IMR-90 (cell line): ENCODE measurements around the gene OVOL3. TPM values are rescaled to one million over a fixed set of nuclear protein-coding genes. Genes with fewer than 3 reads are reported as not detected.

Experiments used
- ATAC-seq: fragments of 200-7000 bp; cut with Tn5 transposase; 2 replicates; pipeline ENCODE4 v1.9.1; 2020; ENCODE audit warnings: low read depth, mild to moderate bottlenecking, moderate library complexity
- BruUV-seq: library from RNA; stranded (reverse); fragments of 400-500 nt; replicated peaks from 2 replicates; lab custom pipeline; 2021; lab: Mats Ljungman, UMichigan
- CTCF ChIA-PET: fragments of 300-600 bp; formaldehyde crosslinking; extraction: SDS; loops from one replicate; lab custom pipeline; 2021; ENCODE audit warnings: antibody characterized with exemption; lab: Yijun Ruan, JAX
- POLR2A ChIA-PET: fragments of 300-600 bp; sonication (Branson Sonifier 250); formaldehyde crosslinking; loops from one replicate; lab custom pipeline; 2022; ENCODE audit warnings: antibody characterized with exemption; ENCODE audit not compliant: unreplicated experiment; lab: Charles Lee
- DNase-seq: peaks from one replicate; pipeline ENCODE4 v3.0.0; 2013
- H2AFZ ChIP-seq: replicated peaks from 2 replicates; pipeline ENCODE3; 2013; ENCODE audit warnings: low read length, mild to moderate bottlenecking; ENCODE audit not compliant: poor library complexity
- H2AK5ac ChIP-seq: 2 replicates; pipeline ENCODE4 v1.6.1; 2013; ENCODE audit warnings: low read depth, low read length, inconsistent platforms
- H2AK9ac ChIP-seq: replicated peaks from 2 replicates; pipeline ENCODE3; 2013; ENCODE audit warnings: mild to moderate bottlenecking, low read depth, low read length, moderate library complexity; ENCODE audit not compliant: poor library complexity
- H2BK120ac ChIP-seq: 2 replicates; pipeline ENCODE4 v1.6.1; 2013; ENCODE audit warnings: low read depth, low read length, inconsistent platforms
- H2BK15ac ChIP-seq: 3 replicates; pipeline ENCODE4 v1.6.1; 2013; ENCODE audit warnings: low read depth, low read length, inconsistent platforms
- H2BK20ac ChIP-seq: 2 replicates; pipeline ENCODE4 v1.6.1; 2013; ENCODE audit warnings: low read depth, mild to moderate bottlenecking, inconsistent platforms, low read length, moderate library complexity
- H2BK5ac ChIP-seq: 2 replicates; pipeline ENCODE4 v1.6.1; 2013; ENCODE audit warnings: mild to moderate bottlenecking, low read depth, low read length, inconsistent platforms; ENCODE audit not compliant: poor library complexity, severe bottlenecking
- H3K14ac ChIP-seq: replicated peaks from 2 replicates; pipeline ENCODE4 v1.6.1; 2013; ENCODE audit warnings: low read depth, low read length, inconsistent platforms
- H3K18ac ChIP-seq: 2 replicates; pipeline ENCODE4 v1.6.1; 2013; ENCODE audit warnings: low read depth, low read length, control low read depth
- H3K23ac ChIP-seq: 2 replicates; pipeline ENCODE4 v1.6.1; 2013; ENCODE audit warnings: low read depth, low read length, inconsistent platforms
- H3K27ac ChIP-seq: 2 replicates; pipeline ENCODE4 v1.5.1; 2013; ENCODE audit warnings: mild to moderate bottlenecking, control low read depth, low read length; ENCODE audit not compliant: insufficient read depth
- H3K27me3 ChIP-seq: 2 replicates; pipeline ENCODE4 v1.6.1; 2013; ENCODE audit warnings: low read length; ENCODE audit not compliant: control insufficient read depth, insufficient read depth
- H3K36me3 ChIP-seq: 2 replicates; pipeline ENCODE4 v1.6.1; 2013; ENCODE audit warnings: low read length, mixed read lengths; ENCODE audit not compliant: control insufficient read depth, insufficient read depth
- H3K4ac ChIP-seq: 2 replicates; pipeline ENCODE4 v1.6.1; 2013; ENCODE audit warnings: low read depth, low read length, inconsistent platforms
- H3K4me1 ChIP-seq: 2 replicates; pipeline ENCODE4 v1.6.1; 2013; ENCODE audit warnings: low read length, mixed read lengths; ENCODE audit not compliant: control insufficient read depth, insufficient read depth
- H3K4me2 ChIP-seq: 2 replicates; pipeline ENCODE4 v1.6.1; 2013; ENCODE audit warnings: low read depth, mild to moderate bottlenecking, control low read depth, low read length, moderate library complexity
- H3K4me3 ChIP-seq: 2 replicates; pipeline ENCODE4 v1.5.1; 2013; ENCODE audit warnings: low read depth, mild to moderate bottlenecking, control low read depth, low read length, moderate library complexity; ENCODE audit not compliant: insufficient read depth
- H3K56ac ChIP-seq: 2 replicates; pipeline ENCODE4 v1.6.1; 2013; ENCODE audit warnings: low read length, inconsistent platforms; ENCODE audit not compliant: insufficient read depth; ENCODE audit errors: extremely low read depth
- H3K79me1 ChIP-seq, 2 experiments: 2 replicates each; pipeline ENCODE4 v1.6.1; 2013; ENCODE audit warnings: low read length in 2 of 2, inconsistent platforms in 1 of 2, low read depth in 1 of 2
- H3K9ac ChIP-seq: 2 replicates; pipeline ENCODE4 v1.6.1; 2013; ENCODE audit warnings: low read depth, low read length, control low read depth
- H3K9me1 ChIP-seq: 2 replicates; pipeline ENCODE4 v1.6.1; 2013; ENCODE audit warnings: low read length, inconsistent platforms; ENCODE audit not compliant: insufficient read depth
- H3K9me3 ChIP-seq: 2 replicates; pipeline ENCODE4 v1.6.1; 2013; ENCODE audit warnings: low read length; ENCODE audit not compliant: control insufficient read depth, insufficient read depth
- H4K20me1 ChIP-seq: 2 replicates; pipeline ENCODE4 v1.6.1; 2013; ENCODE audit warnings: low read length, inconsistent platforms; ENCODE audit not compliant: insufficient read depth
- H4K5ac ChIP-seq: 2 replicates; pipeline ENCODE4 v1.6.1; 2013; ENCODE audit warnings: mild to moderate bottlenecking, low read depth, low read length, control low read depth
- H4K8ac ChIP-seq, 2 experiments: 2 replicates each; pipeline ENCODE4 v1.6.1; 2013; ENCODE audit warnings: low read depth in 2 of 2, low read length in 2 of 2, control low read depth in 1 of 2, inconsistent platforms in 1 of 2
- H4K91ac ChIP-seq: 2 replicates; pipeline ENCODE4 v1.6.1; 2013; ENCODE audit warnings: low read depth, low read length, inconsistent platforms; ENCODE audit not compliant: insufficient read depth
- BHLHE40 ChIP-seq: fragments of 150-350 bp; IDR thresholded peaks from 2 replicates; pipeline ENCODE4 v1.6.1; 2016; ENCODE audit warnings: mild to moderate bottlenecking, low read depth, low read length
- CEBPB ChIP-seq: IDR thresholded peaks from 2 replicates; pipeline ENCODE4 v1.6.1; 2012; ENCODE audit warnings: low read depth, low read length, improper control_type of control experiment
- CHD1 ChIP-seq: IDR thresholded peaks from 2 replicates; pipeline ENCODE4 v1.6.1; 2012; ENCODE audit warnings: low read depth, low read length, improper control_type of control experiment
- FOS ChIP-seq: fragments of 150-350 bp; IDR thresholded peaks from 2 replicates; pipeline ENCODE4 v1.6.1; 2016; ENCODE audit warnings: low read depth, low read length
- MAFK ChIP-seq: IDR thresholded peaks from 2 replicates; pipeline ENCODE4 v1.6.1; 2012; ENCODE audit warnings: low read depth, low read length, improper control_type of control experiment
- MAZ ChIP-seq: IDR thresholded peaks from 2 replicates; pipeline ENCODE4 v1.6.1; 2012; ENCODE audit warnings: low read depth, mild to moderate bottlenecking, low read length, improper control_type of control experiment, moderate library complexity, borderline replicate concordance
- MXI1 ChIP-seq: IDR thresholded peaks from 2 replicates; pipeline ENCODE4 v1.6.1; 2012; ENCODE audit warnings: low read depth, mild to moderate bottlenecking, low read length, moderate library complexity, borderline replicate concordance
- NFE2L2 ChIP-seq: fragments of 150-350 bp; IDR thresholded peaks from 2 replicates; pipeline ENCODE4 v1.6.1; 2016; ENCODE audit warnings: low read depth, mild to moderate bottlenecking, low read length
- POLR2A ChIP-seq: IDR thresholded peaks from 2 replicates; pipeline ENCODE4 v1.6.1; 2012; ENCODE audit warnings: mild to moderate bottlenecking, low read depth, low read length
- RAD21 ChIP-seq: IDR thresholded peaks from 2 replicates; pipeline ENCODE4 v1.6.1; 2012; ENCODE audit warnings: low read length, improper control_type of control experiment
- RCOR1 ChIP-seq: IDR thresholded peaks from 2 replicates; pipeline ENCODE4 v1.6.1; 2012; ENCODE audit warnings: mild to moderate bottlenecking, low read length, improper control_type of control experiment; ENCODE audit not compliant: insufficient replicate concordance
- RFX5 ChIP-seq: IDR thresholded peaks from 2 replicates; pipeline ENCODE4 v1.8.0; 2012; ENCODE audit warnings: low read depth, mild to moderate bottlenecking, low read length, moderate library complexity
- SMC3 ChIP-seq: fragments of 150-350 bp; IDR thresholded peaks from 2 replicates; pipeline ENCODE4 v1.6.1; 2016; ENCODE audit warnings: low read depth, mild to moderate bottlenecking, antibody characterized with exemption, low read length, moderate library complexity
- WGBS, 2 experiments: methylation state at CpG; one replicate each; pipeline versions ENCODE4 v1.1.5 to v1.1.7; 2013; ENCODE audit warnings: missing lambda C conversion rate in 2 of 2; ENCODE audit not compliant: insufficient read length in 1 of 2; ENCODE audit errors: extremely low coverage in 2 of 2; 5-methylcytosine and 5-hydroxymethylcytosine counted together
- dilution Hi-C: fragments of 300-500 bp; cut with HindIII; formaldehyde crosslinking; loops from one replicate; pipeline ENCODE4 v1.14.3; 2018; ENCODE audit warnings: low sequenced_read_pairs; ENCODE audit not compliant: unreplicated experiment
- in situ Hi-C: fragments of 300-500 bp; cut with MboI; formaldehyde crosslinking; loops from 3 replicates; pipeline ENCODE4 v1.14.3; 2019; ENCODE audit warnings: low sequenced_read_pairs, inconsistent platforms, mixed read lengths
- intact Hi-C: fragments of 100-400 bp; cut with micrococcal nuclease; formaldehyde crosslinking; loops from 2 replicates; pipeline ENCODE4 v1.10.0; 2022
- polyA plus RNA-seq, 3 experiments: library from polyadenylated mRNA; depleted of rRNA; stranded (reverse); fragments of >200 nt; gene quantifications; 2 replicates each; pipeline ENCODE4 v1.2.3, GENCODE V29; 2012; ENCODE audit warnings: low replicate concordance in 1 of 3
- total RNA-seq: library from RNA; depleted of rRNA; stranded (reverse); fragments of >200 nt; gene quantifications from 2 replicates; pipeline ENCODE4 v1.2.3, GENCODE V29; 2012
- TF ChIP-seq, protein P1 (sequence below): fragments of 150-350 bp; IDR thresholded peaks from 2 replicates; pipeline ENCODE4 v1.6.1; 2016; ENCODE audit warnings: low read depth, mild to moderate bottlenecking, low read length, moderate library complexity, borderline replicate concordance
- TF ChIP-seq, protein P2 (sequence below): fragments of 150-350 bp; IDR thresholded peaks from 2 replicates; pipeline ENCODE4 v1.6.1; 2017; ENCODE audit warnings: mild to moderate bottlenecking, antibody characterized with exemption, low read length, low read depth
- TF ChIP-seq, protein P3 (sequence below): conservative IDR thresholded peaks from 2 replicates; pipeline ENCODE4 v1.5.1; 2012; ENCODE audit warnings: mild to moderate bottlenecking, low read depth, low read length, improper control_type of control experiment

Gene OVOL3
- total and polyA plus RNA-seq, 2 of the 4 experiments (the other 2 are of a cell fraction) = not detected

DNA sequence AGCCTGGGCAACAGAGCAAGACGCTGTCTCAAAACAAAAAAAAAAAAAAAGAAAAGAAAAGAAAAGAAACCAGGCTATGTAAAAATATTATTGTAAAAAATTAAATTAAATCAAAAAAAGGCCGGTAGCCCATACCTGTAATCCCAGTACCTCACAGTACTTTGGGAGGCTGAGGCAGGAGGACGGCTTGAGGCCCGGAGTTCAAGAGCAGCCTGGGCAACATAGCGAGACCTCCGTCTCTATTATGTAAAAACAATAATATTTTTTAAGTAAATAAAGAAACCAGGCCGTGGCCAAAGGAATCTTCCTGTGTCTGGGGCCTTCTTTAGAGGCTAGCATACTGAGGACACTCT, 28.2 kb downstream of the OVOL3 start:
- no peak for DNase-seq
- H3K9me3 ChIP-seq = no peaks in the 10 kb centered on the region
- H3K27me3 ChIP-seq = no peaks in the 10 kb centered on the region
- peak overlapping the region; percentile 82 for H3K9ac ChIP-seq
- H2BK15ac ChIP-seq = peak overlapping the region; percentile 68; the same call in 1 of the 3 replicates
- H3K14ac ChIP-seq = peak overlapping the region; percentile 59; the same call in 1 of the 2 replicates
- H3K56ac ChIP-seq = peak overlapping the region; percentile 69; the same call in 1 of the 2 replicates
- peak overlapping the region; percentile 76 to 92; a peak in 3 of 4 replicates for H4K8ac ChIP-seq
- peak overlapping the region; percentile 64; the same call in 1 of the 2 replicates for H4K91ac ChIP-seq
- peaks cover 14% of the 10 kb centered on the region for H3K36me3 ChIP-seq
- H3K4ac ChIP-seq = peak overlapping the region; percentile 50
- H2AFZ ChIP-seq = peak overlapping the region; percentile 96
- in situ Hi-C loops (no loop called here), dilution Hi-C loops (no loop called here), intact Hi-C loops (no loop called here)
- H3K4me3 ChIP-seq = peak overlapping the region; percentile 96
- no peak for ATAC-seq
- WGBS, 2 experiments = no CpG with 5 or more reads among the region's 7 CpGs
- 0 out of 2 replicates have a peak overlapping the region, but pooled peaks have one; percentile 56 for H2BK120ac ChIP-seq
- POLR2A ChIA-PET = interaction anchor here (0.6 kb wide), 1 partner anchor 21 kb away, joined by 17 read pairs; no protein-coding TSS in a partner anchor
- peaks cover 23 to 32% of the 10 kb centered on the region in 2 experiments for H3K79me1 ChIP-seq
- no TSS peak for BruUV-seq
- H3K9me1 ChIP-seq = peaks cover 6% of the 10 kb centered on the region
- peak overlapping the region; percentile 82 for H4K5ac ChIP-seq
- peak overlapping the region; percentile 69; the same call in 1 of the 2 replicates for H2AK5ac ChIP-seq
- peak overlapping the region; percentile 86 for H2BK5ac ChIP-seq
- no peak overlapping the region for H2BK20ac ChIP-seq
- peak overlapping the region; percentile 85 for H3K4me2 ChIP-seq
- H3K4me1 ChIP-seq = peaks cover 10% of the 10 kb centered on the region
- H4K20me1 ChIP-seq = peaks cover 21% of the 10 kb centered on the region
- CTCF ChIA-PET = interaction anchor here (1.2 kb wide), 1 partner anchor 11 kb away, joined by 4 read pairs; no protein-coding TSS in a partner anchor
- H2AK9ac ChIP-seq = peak overlapping the region; percentile 86
- H3K18ac ChIP-seq = 0 out of 2 replicates have a peak overlapping the region, but pooled peaks have one; percentile 10
- no peak for TF ChIP-seq RCOR1
- TF ChIP-seq MXI1 = no peak
- TF ChIP-seq RAD21 = no peak
- TF ChIP-seq, protein P1, sequence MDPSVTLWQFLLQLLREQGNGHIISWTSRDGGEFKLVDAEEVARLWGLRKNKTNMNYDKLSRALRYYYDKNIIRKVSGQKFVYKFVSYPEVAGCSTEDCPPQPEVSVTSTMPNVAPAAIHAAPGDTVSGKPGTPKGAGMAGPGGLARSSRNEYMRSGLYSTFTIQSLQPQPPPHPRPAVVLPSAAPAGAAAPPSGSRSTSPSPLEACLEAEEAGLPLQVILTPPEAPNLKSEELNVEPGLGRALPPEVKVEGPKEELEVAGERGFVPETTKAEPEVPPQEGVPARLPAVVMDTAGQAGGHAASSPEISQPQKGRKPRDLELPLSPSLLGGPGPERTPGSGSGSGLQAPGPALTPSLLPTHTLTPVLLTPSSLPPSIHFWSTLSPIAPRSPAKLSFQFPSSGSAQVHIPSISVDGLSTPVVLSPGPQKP = no peak
- no peak for TF ChIP-seq POLR2A
- TF ChIP-seq CHD1 = no peak
- TF ChIP-seq SMC3 = no peak
- TF ChIP-seq NFE2L2 = no peak
- no peak for TF ChIP-seq BHLHE40
- TF ChIP-seq, protein P2, sequence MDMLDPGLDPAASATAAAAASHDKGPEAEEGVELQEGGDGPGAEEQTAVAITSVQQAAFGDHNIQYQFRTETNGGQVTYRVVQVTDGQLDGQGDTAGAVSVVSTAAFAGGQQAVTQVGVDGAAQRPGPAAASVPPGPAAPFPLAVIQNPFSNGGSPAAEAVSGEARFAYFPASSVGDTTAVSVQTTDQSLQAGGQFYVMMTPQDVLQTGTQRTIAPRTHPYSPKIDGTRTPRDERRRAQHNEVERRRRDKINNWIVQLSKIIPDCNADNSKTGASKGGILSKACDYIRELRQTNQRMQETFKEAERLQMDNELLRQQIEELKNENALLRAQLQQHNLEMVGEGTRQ = no peak
- TF ChIP-seq CEBPB = no peak
- no peak for TF ChIP-seq MAFK
- TF ChIP-seq, protein P3, sequence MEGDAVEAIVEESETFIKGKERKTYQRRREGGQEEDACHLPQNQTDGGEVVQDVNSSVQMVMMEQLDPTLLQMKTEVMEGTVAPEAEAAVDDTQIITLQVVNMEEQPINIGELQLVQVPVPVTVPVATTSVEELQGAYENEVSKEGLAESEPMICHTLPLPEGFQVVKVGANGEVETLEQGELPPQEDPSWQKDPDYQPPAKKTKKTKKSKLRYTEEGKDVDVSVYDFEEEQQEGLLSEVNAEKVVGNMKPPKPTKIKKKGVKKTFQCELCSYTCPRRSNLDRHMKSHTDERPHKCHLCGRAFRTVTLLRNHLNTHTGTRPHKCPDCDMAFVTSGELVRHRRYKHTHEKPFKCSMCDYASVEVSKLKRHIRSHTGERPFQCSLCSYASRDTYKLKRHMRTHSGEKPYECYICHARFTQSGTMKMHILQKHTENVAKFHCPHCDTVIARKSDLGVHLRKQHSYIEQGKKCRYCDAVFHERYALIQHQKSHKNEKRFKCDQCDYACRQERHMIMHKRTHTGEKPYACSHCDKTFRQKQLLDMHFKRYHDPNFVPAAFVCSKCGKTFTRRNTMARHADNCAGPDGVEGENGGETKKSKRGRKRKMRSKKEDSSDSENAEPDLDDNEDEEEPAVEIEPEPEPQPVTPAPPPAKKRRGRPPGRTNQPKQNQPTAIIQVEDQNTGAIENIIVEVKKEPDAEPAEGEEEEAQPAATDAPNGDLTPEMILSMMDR = no peak
- no peak for TF ChIP-seq RFX5
- TF ChIP-seq MAZ = no peak
- TF ChIP-seq FOS = no peak
- peak overlapping the region; percentile 0; the same call in 1 of the 2 replicates for H3K23ac ChIP-seq
- H3K27ac ChIP-seq = peak overlapping the region; percentile 88
